ENCODE results near the gene MAPK1. TPM values are rescaled to one million over a fixed set of nuclear protein-coding genes. Genes with fewer than 3 reads are reported as not detected.

The MAPK1 gene
- total RNA-seq (2011; cell fraction: chromatin; rRNA removed; ENCODE audit: low replicate concordance) = 220 and 305 TPM in 2 replicates
- total RNA-seq (2011; cell fraction: nucleolus; rRNA removed) = 68.7 and 81.2 TPM in 2 replicates
- total RNA-seq (2011; cell fraction: nucleoplasm; rRNA removed) = 142 and 210 TPM in 2 replicates
- total RNA-seq (2014; rRNA removed) (183 and 249 TPM in 2 replicates), total RNA-seq (2014; rRNA removed; fragmentation: Illumina TruSeq; extraction: Trizol) (319 and 370 TPM in 2 replicates), total RNA-seq (2015; rRNA removed; fragmentation: Illumina TruSeq; extraction: Trizol) (283 and 289 TPM in 2 replicates), total RNA-seq (2021) (464 and 475 TPM in 2 replicates), polyA plus RNA-seq (2011; rRNA removed) (381 and 575 TPM in 2 replicates), polyA plus RNA-seq (2014; fragmentation: Illumina TruSeq; extraction: Trizol) (260 and 350 TPM in 2 replicates), polyA plus RNA-seq (2014; fragmentation: Nextera tagmentation; extraction: Ambion mirVana) (10 to 100 TPM; 46.3 to 51.4 TPM), polyA plus RNA-seq (2014; rRNA removed) (146 and 212 TPM in 2 replicates), polyA minus RNA-seq (2011; rRNA and poly(A)+ RNA removed) (295 and 429 TPM in 2 replicates), Bru-seq, nascent RNA (percentile 98 among the genes with signal in this experiment), BruChase-seq, experiment 1, labeled RNA remaining after a 2-hour chase (percentile 99 among the genes with signal in this experiment), BruChase-seq, experiment 2, labeled RNA remaining after a 6-hour chase (percentile 98 among the genes with signal in this experiment)
- polyA plus RNA-seq (2011; cell fraction: cytosol; rRNA removed) = 168 and 240 TPM in 2 replicates
- polyA plus RNA-seq (2011; cell fraction: nucleus; rRNA removed) = 236 and 309 TPM in 2 replicates
- 233 and 368 TPM in 2 replicates for polyA plus RNA-seq (2012)
- 100 and 114 TPM in 2 replicates for polyA minus RNA-seq (2011; cell fraction: cytosol; rRNA and poly(A)+ RNA removed)
- polyA minus RNA-seq (2011; cell fraction: nucleus; rRNA and poly(A)+ RNA removed) = 36.5 and 66.6 TPM in 2 replicates
- long read RNA-seq, experiment 1, full-length matches to known transcripts = 422 of 1,989 reads
- long read RNA-seq, experiment 1, partial matches to known transcripts = 124 of 1,989 reads
- long read RNA-seq, experiment 1, other reads (novel, unspliced or antisense) = 1,443 of 1,989 reads
- long read RNA-seq, experiment 2, full-length matches to known transcripts = 74 of 276 reads
- long read RNA-seq, experiment 2, partial matches to known transcripts = 40 of 276 reads
- long read RNA-seq, experiment 2, other reads (novel, unspliced or antisense) = 162 of 276 reads
- long read RNA-seq, experiment 3, full-length matches to known transcripts = 12 of 56 reads
- long read RNA-seq, experiment 3, partial matches to known transcripts = 4 of 56 reads
- long read RNA-seq, experiment 3, other reads (novel, unspliced or antisense) = 40 of 56 reads

DNA sequence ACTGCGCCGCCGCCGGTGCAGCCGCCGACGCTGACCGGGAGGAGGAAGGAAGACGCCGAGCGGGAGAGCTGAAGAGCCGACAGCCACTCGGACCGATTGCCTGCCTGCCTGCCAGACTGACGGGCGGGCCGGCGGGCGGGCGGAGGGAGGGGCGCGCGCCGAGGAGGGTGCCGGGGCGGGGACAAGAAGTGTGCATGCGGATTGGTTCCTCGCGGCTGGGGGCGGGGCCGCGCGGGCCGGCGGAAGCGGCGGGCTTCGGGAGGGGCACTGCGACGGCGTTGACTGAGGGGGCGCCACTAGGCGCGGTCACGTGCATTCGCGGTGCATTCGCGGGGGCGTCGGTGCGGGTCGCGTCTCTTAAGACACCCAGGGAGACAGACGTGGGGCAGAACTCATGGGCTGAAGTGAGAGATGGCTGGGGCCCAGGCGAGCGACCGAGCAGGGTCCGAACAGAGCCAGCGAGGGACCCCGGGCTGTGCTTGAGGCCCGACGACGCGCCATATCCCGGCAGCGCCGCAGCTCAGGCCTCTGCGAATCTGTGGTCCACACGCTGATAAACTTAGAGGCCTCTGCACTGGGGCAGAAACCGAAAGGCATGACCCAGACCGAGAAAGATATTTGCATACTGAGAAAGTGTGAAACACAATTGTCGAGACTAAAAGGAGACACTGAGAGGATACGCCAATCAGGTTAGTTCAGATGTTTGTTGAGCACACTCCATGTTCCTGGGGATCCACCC is at the start of gene MAPK1:
MAPK1 (minus strand) TSS at position 118 of the 739 bp plus-strand sequence. CDS start 205 bp downstream, outside the sequence.
- peak within 1 kb of the TSS; percentile 91 for H3K4me2 ChIP-seq (ENCODE audit: insufficient read depth, low read length)
- H3K27ac ChIP-seq (ENCODE audit: extremely low read depth, low read depth, low read length) = peak within 1 kb of the TSS; percentile 81
- ChIA-PET CTCF (ENCODE audit: low intra/inter-chr PET ratio) (interaction anchor here (0.7 to 3.5 kb wide), 3 partner anchors 71 to 1007 kb away, joined by 4 to 11 read pairs (median 9); no protein-coding TSS in a partner anchor), POLR2A (interaction anchor here (0.6 to 45.6 kb wide), 39 partner anchors 2 to 1360 kb away, joined by 3 to 1351 read pairs (median 3); partner anchors contain the start of genes MAPK1, PPIL2, PPM1F and SDF2L1)
- intact Hi-C loops (cut with micrococcal nuclease) (loop anchor here (1.0 to 10.0 kb wide), 9 partner anchors 41 to 950 kb away; partner anchors contain the start of genes CRKL and PRAME), in situ Hi-C loops (cut with MboI) (no loop called here)
- peaks cover 18% of the 10 kb centered on the region for H3K9me1 ChIP-seq (ENCODE audit: control insufficient read depth, insufficient read depth, low read length)
- WGBS (ENCODE audit: insufficient coverage, low coverage, missing lambda C conversion rate) = under 1% methylated on average over 74 of the region's 74 CpGs
- peak within 1 kb of the TSS; percentile 76 to 96 for H3K9ac ChIP-seq (ENCODE audit: insufficient read depth in 1 of 2, low read depth in 2 of 2, low read length in 2 of 2)
- peak; percentile 100 for DNase-seq (ENCODE audit: extremely low read depth in 1 of 4, low spot score in 3 of 4)
- peak within 1 kb of the TSS; percentile 84 for H2AFZ ChIP-seq (ENCODE audit: low read depth, low read length)
- H3K9me3 ChIP-seq (replicated peaks; ENCODE audit: control insufficient read depth, insufficient read depth, low read depth, low read length) = no peaks in the 10 kb centered on the region
- H3K36me3 ChIP-seq (ENCODE audit: control insufficient read depth, insufficient read depth, low read length) = peaks cover 25% of the 10 kb centered on the region
- no peaks in the 10 kb centered on the region for H3K27me3 ChIP-seq (ENCODE audit: control insufficient read depth in 2 of 2, insufficient read depth in 2 of 2, low read length in 2 of 2)
- peaks cover 42% of the 10 kb centered on the region for H4K20me1 ChIP-seq (replicated peaks; ENCODE audit: control insufficient read depth, insufficient read depth, low read length)
- TSS peak; percentile 89 for BruUV-seq (replicated peaks)
- ATAC-seq = peak; percentile 92
- peaks cover 62% of the 10 kb centered on the region for H3K79me2 ChIP-seq (ENCODE audit: control insufficient read depth, insufficient read depth, low read length)
- H3K4me3 ChIP-seq = peak within 1 kb of the TSS; percentile 55
- FAIRE-seq = peak; percentile 69
- peaks cover 52 to 57% of the 10 kb centered on the region in 2 experiments for H3K4me1 ChIP-seq (replicated peaks in 1 of 2; ENCODE audit: control insufficient read depth in 2 of 2, insufficient read depth in 2 of 2, low read length in 2 of 2)
- TF ChIP-seq BRCA1 (IDR thresholded peaks at IDR 0.05) = no peak
- TF ChIP-seq BRCA1 (CRISPR knock-in tag; IDR thresholded peaks at IDR 0.05) = no peak
- no peak for TF ChIP-seq NFXL1 (CRISPR knock-in tag; IDR thresholded peaks at IDR 0.05)
- TF ChIP-seq ZFPM2 (CRISPR knock-in tag; IDR thresholded peaks at IDR 0.05) = no peak
- TF ChIP-seq, protein P1, sequence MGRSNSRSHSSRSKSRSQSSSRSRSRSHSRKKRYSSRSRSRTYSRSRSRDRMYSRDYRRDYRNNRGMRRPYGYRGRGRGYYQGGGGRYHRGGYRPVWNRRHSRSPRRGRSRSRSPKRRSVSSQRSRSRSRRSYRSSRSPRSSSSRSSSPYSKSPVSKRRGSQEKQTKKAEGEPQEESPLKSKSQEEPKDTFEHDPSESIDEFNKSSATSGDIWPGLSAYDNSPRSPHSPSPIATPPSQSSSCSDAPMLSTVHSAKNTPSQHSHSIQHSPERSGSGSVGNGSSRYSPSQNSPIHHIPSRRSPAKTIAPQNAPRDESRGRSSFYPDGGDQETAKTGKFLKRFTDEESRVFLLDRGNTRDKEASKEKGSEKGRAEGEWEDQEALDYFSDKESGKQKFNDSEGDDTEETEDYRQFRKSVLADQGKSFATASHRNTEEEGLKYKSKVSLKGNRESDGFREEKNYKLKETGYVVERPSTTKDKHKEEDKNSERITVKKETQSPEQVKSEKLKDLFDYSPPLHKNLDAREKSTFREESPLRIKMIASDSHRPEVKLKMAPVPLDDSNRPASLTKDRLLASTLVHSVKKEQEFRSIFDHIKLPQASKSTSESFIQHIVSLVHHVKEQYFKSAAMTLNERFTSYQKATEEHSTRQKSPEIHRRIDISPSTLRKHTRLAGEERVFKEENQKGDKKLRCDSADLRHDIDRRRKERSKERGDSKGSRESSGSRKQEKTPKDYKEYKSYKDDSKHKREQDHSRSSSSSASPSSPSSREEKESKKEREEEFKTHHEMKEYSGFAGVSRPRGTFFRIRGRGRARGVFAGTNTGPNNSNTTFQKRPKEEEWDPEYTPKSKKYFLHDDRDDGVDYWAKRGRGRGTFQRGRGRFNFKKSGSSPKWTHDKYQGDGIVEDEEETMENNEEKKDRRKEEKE (IDR thresholded peaks at IDR 0.05; ENCODE audit: borderline replicate concordance in 1 of 2, control insufficient read depth in 1 of 2, low read depth in 2 of 2, low read length in 1 of 2) = no peak
- no peak for TF ChIP-seq ZBTB7A (IDR thresholded peaks at IDR 0.05; ENCODE audit: borderline replicate concordance, control insufficient read depth, low read depth, low read length)
- TF ChIP-seq, protein P2, sequence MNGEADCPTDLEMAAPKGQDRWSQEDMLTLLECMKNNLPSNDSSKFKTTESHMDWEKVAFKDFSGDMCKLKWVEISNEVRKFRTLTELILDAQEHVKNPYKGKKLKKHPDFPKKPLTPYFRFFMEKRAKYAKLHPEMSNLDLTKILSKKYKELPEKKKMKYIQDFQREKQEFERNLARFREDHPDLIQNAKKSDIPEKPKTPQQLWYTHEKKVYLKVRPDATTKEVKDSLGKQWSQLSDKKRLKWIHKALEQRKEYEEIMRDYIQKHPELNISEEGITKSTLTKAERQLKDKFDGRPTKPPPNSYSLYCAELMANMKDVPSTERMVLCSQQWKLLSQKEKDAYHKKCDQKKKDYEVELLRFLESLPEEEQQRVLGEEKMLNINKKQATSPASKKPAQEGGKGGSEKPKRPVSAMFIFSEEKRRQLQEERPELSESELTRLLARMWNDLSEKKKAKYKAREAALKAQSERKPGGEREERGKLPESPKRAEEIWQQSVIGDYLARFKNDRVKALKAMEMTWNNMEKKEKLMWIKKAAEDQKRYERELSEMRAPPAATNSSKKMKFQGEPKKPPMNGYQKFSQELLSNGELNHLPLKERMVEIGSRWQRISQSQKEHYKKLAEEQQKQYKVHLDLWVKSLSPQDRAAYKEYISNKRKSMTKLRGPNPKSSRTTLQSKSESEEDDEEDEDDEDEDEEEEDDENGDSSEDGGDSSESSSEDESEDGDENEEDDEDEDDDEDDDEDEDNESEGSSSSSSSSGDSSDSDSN (IDR thresholded peaks at IDR 0.05; ENCODE audit: borderline replicate concordance in 1 of 2, low read depth in 2 of 2, low read length in 2 of 2) = no peak
- no peak for TF ChIP-seq GABPB1 (CRISPR knock-in tag; IDR thresholded peaks at IDR 0.05)
